ENCODE data around the gene TOM1. TPM values are rescaled to one million over a fixed set of nuclear protein-coding genes. Genes with fewer than 3 reads are reported as not detected.

Gene TOM1
- total and polyA plus RNA-seq, 10 of the 15 experiments (the other 5 are each of a cell fraction or from before 2014, with no cell fraction given) = 2.2 to 64.6 (median 40.3) TPM

- TF ChIP-seq SIN3A (IDR thresholded peaks at IDR 0.05; ENCODE audit: low read depth, low read length) (no peak), CHD1 (IDR thresholded peaks at IDR 0.05; ENCODE audit: low read depth, low read length) (no peak), CHD2 (IDR thresholded peaks at IDR 0.05; ENCODE audit: borderline replicate concordance, low read depth, low read length) (no peak), BRCA1 (IDR thresholded peaks at IDR 0.05; ENCODE audit: low read depth, low read length) (no peak), RAD21 (IDR thresholded peaks at IDR 0.05; ENCODE audit: insufficient read depth, low read depth, low read length) (peak; percentile 19; the same call in 1 of the 2 replicates), MTA2 (IDR thresholded peaks at IDR 0.05; ENCODE audit: low read depth) (no peak), MEF2B (IDR thresholded peaks at IDR 0.05; ENCODE audit: partially characterized antibody, poor library complexity, severe bottlenecking) (no peak), ZZZ3 (IDR thresholded peaks at IDR 0.05; ENCODE audit: control insufficient read depth, insufficient read length, low read depth) (no peak), ATF2 (IDR thresholded peaks at IDR 0.05; ENCODE audit: low read length) (no peak), WRNIP1 (IDR thresholded peaks at IDR 0.05; ENCODE audit: borderline replicate concordance, low read depth, low read length) (no peak)
- TF ChIP-seq, protein P1, sequence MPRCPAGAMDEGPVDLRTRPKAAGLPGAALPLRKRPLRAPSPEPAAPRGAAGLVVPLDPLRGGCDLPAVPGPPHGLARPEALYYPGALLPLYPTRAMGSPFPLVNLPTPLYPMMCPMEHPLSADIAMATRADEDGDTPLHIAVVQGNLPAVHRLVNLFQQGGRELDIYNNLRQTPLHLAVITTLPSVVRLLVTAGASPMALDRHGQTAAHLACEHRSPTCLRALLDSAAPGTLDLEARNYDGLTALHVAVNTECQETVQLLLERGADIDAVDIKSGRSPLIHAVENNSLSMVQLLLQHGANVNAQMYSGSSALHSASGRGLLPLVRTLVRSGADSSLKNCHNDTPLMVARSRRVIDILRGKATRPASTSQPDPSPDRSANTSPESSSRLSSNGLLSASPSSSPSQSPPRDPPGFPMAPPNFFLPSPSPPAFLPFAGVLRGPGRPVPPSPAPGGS (IDR thresholded peaks at IDR 0.05; ENCODE audit: borderline replicate concordance, insufficient read depth, low read depth, low read length, poor library complexity, severe bottlenecking) = peak; percentile 38
These were observed 13.8 kb downstream of the TOM1 start (continued) for GRCh38 chr22:35313311-35314121.

All from GM12878 (cell line).